Transverse colon (tissue), 3 donors: ENCODE data around the gene STK38L.

Source experiments
- CTCF ChIP-seq, 5 experiments: fragments of 200-600 bp in 3 of 5; fragments of 450-650 bp in 2 of 5; sonication (generic) in 3 of 5; IDR thresholded peaks; 1 replicate in 2 of 5; 2 replicates in 3 of 5; pipeline ENCODE4 v1.5.1; 2016 to 2017; ENCODE audit warnings: antibody characterized with exemption in 5 of 5, inconsistent platforms in 3 of 5, mild to moderate bottlenecking in 2 of 5, moderate library complexity in 1 of 5
- EP300 ChIP-seq: sonication (generic); formaldehyde crosslinking; IDR thresholded peaks from one replicate; pipeline ENCODE4 v1.6.1; 2017; ENCODE audit warnings: antibody characterized with exemption, low read depth

DNA sequence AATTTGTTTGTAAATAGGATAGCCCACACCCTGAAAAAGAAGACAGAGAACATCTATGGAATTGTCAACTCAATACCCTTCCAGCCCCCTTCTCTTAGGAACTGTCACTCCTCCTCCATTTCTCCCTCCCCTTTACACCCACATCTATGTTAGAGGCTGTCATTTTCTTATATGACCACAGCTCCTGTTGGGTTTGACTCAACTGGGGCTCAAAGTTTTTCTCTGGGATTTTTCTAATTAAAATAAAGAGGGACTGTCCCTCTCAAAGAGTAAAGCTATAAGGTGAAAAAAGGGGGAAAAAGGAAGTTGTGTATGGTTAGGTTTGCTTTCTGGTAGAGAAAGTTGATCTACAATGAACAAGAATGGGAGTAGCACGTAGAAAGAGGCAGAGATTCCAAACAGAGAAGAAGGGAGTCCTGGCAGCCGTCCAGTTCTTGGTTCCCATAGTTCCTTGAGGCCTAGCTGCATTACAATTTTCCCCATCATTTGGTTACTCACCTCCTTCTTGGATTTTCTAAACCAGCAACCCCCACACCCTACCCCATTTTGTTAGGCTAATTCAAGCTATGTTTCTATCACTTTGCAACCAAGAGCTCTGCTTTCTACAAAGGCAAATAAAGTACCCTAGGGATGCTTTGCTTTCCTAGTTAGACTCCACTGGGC is 44.3 kb upstream of the STK38L start:
- TF ChIP-seq EP300, result no peak
- no peak for TF ChIP-seq CTCF (IDR thresholded peaks at IDR 0.05)
